BE2C (cell line): ENCODE measurements around the gene GPALPP1.

Experiments
- DNase-seq: peaks from one replicate; pipeline ENCODE4 v3.0.0-alpha.2; 2020
- H3K27me3 ChIP-seq: fragments of 250-450 bp; sonication (Bioruptor Pico); 2 replicates; pipeline ENCODE4 v1.5.1; 2020; ENCODE audit warnings: mild to moderate bottlenecking
- H3K36me3 ChIP-seq: fragments of 250-450 bp; sonication (Bioruptor Pico); 2 replicates; pipeline ENCODE4 v1.5.1; 2020; ENCODE audit warnings: mild to moderate bottlenecking
- H3K4me1 ChIP-seq: fragments of 250-450 bp; sonication (Bioruptor Pico); 2 replicates; pipeline ENCODE4 v1.5.1; 2020
- H3K4me3 ChIP-seq: 2 replicates; pipeline ENCODE4 v1.5.1; 2011; ENCODE audit warnings: low read depth, low read length
- H3K9me3 ChIP-seq: fragments of 250-450 bp; sonication (Bioruptor Pico); 2 replicates; pipeline ENCODE4 v1.5.1; 2020
- TF ChIP-seq, protein P1 (sequence below): IDR thresholded peaks from 2 replicates; pipeline ENCODE4 v1.5.1; 2012; ENCODE audit warnings: mild to moderate bottlenecking, low read depth, low read length

Gene GPALPP1

DNA sequence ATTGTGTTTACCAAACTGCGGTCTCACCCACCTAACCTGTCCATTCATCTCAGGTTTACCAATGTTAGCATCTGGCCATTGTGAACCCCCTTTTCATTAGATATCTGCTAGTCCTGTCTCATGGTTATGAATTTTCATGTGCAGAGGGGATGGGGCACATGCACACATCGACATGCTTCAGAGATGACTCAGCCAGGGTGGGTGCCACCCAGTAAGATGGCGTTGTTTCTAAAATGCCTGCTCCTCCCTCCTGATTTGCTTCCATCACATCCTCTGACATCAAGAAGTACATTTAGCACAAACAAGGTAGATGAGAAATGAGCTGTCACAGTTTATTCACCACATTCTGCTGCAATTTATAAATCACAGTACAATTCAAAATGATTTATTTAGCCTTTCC is 51.3 kb downstream of the GPALPP1 start:
- TF ChIP-seq, protein P1, sequence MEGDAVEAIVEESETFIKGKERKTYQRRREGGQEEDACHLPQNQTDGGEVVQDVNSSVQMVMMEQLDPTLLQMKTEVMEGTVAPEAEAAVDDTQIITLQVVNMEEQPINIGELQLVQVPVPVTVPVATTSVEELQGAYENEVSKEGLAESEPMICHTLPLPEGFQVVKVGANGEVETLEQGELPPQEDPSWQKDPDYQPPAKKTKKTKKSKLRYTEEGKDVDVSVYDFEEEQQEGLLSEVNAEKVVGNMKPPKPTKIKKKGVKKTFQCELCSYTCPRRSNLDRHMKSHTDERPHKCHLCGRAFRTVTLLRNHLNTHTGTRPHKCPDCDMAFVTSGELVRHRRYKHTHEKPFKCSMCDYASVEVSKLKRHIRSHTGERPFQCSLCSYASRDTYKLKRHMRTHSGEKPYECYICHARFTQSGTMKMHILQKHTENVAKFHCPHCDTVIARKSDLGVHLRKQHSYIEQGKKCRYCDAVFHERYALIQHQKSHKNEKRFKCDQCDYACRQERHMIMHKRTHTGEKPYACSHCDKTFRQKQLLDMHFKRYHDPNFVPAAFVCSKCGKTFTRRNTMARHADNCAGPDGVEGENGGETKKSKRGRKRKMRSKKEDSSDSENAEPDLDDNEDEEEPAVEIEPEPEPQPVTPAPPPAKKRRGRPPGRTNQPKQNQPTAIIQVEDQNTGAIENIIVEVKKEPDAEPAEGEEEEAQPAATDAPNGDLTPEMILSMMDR, result no peak
- Histone ChIP-seq H3K9me3 (no peaks in the 10 kb centered on the region), H3K4me1 (no peaks in the 10 kb centered on the region), H3K4me3 (no peak overlapping the region), H3K36me3 (no peaks in the 10 kb centered on the region), H3K27me3 (no peaks in the 10 kb centered on the region)
- no peak for DNase-seq

DNA sequence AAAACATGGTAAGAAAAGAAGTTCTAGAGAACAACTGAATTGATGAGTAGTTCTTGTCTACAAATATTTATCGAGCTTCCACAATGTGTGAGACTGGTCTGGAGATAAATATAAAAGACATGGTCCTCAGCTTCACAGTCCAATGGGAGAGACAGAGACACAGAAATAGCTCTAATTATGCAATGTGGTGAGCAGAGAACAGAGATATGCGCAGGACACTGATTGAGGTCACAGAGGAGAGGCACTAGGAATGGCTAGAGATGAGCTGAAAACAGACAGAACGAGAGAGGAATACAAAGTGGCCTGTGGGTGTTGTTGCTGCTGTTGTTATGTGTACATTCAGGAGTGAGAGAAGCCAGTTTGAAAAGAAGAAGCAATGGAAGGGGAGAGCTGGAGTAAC is 53.2 kb downstream of the GPALPP1 start:
- no peak for DNase-seq
- TF ChIP-seq, protein P1, result no peak

DNA sequence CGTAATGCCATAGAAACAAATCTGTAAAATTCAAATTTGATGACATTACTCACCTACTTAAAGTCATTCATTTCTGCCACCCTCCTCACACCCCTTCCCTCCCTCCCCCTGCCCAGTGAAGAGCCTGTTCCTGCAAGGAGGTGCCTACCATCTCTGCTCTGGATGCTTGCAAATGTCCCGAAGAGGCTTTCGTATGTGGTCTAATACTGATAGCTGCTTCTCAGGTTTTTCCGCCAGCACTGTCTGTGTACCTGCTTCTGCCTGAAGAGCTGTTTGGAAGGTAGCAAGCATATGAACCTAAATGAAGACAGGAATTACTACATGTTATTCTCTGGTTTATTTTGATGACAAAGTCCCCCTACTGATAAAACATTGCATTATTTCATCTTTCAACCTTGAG is 57.1 kb downstream of the GPALPP1 start:
- TF ChIP-seq, protein P1, result no peak

More for the DNA sequence above, 53.2 kb downstream of the GPALPP1 start:
- H3K27me3 ChIP-seq, result no peaks in the 10 kb centered on the region
- H3K4me3 ChIP-seq, result no peak overlapping the region
- H3K4me1 ChIP-seq, result no peaks in the 10 kb centered on the region
- H3K9me3 ChIP-seq, result no peaks in the 10 kb centered on the region
- H3K36me3 ChIP-seq, result no peaks in the 10 kb centered on the region

DNA sequence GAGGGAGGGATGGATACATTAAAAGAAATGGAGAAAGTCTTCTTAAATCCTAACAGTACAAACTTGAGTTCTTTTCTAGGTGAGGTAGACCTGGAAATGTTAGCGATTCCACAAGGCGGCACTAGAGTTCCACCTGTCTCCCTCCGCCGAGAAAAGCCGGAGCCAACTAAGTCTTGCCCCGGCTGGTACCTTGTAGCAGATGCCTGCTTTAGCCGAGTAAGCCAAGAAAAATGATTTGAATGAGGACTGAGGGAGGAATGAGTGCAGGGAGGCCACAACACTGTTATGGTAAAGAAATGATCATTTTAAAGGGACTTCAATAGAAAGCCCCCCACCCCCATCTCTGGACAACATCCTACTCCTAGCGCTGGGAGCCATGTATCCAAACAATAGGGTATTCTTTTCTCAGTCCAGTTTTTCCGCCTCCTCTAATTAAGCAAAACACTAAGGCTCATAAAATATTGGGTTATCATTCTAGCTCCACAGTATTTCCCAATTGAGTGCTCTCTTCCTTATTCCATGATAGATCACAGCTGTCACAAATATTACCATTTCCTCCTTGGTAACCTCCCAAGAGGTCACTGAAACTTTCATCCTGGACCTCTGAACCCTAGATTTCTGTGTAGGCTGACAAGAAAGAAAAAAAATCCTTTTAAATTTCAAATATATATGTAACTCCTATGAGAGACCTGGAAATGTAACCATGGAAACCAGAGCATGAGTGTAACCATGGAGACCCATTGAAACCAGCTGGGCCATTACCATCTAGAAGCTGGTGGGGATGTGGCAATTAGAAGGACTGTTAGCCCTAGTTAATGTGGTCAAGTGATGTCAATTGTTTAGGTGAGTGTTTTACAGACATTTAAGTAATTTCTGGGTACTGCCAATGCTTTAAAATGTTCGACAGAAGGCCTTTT is 58.3 kb downstream of the GPALPP1 start:
- no peaks in the 10 kb centered on the region for H3K27me3 ChIP-seq
- no peaks in the 10 kb centered on the region for H3K4me1 ChIP-seq
- H3K9me3 ChIP-seq, result no peaks in the 10 kb centered on the region
- H3K36me3 ChIP-seq, result no peaks in the 10 kb centered on the region
- peak overlapping the region; percentile 68 for H3K4me3 ChIP-seq
- peak; percentile 80 for DNase-seq
- TF ChIP-seq, protein P1, result peak; percentile 94

More for the DNA sequence above, 57.1 kb downstream of the GPALPP1 start:
- no peak for DNase-seq
- no peaks in the 10 kb centered on the region for H3K9me3 ChIP-seq
- H3K4me3 ChIP-seq, result peak overlapping the region; percentile 68
- no peaks in the 10 kb centered on the region for H3K4me1 ChIP-seq
- no peaks in the 10 kb centered on the region for H3K27me3 ChIP-seq
- H3K36me3 ChIP-seq, result no peaks in the 10 kb centered on the region

DNA sequence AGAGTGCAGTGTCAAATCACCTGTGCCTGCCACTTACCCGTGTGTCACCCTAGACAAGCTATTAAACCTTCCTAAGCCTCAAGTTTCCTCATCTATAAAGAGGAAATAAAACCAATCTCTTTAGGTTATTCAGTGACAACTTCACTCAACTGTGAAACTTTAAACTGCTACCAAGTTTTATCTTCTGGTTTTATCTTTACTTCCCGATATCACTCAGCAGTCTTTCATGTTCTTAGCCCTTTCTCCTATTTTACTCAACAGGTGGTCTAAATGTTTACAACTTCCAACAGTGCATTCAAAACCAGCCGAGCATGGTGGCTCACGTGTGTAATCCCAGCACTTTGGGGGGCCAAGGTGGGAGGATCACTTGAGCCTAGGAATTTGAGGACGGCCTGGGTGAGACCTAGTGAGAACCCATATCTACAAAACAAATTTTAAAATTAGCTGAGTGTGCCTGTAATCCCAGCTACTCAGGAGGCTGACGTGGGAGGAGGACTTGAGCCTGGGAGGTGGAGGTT is 59.6 kb downstream of the GPALPP1 start:
- Histone ChIP-seq H3K36me3 (no peaks in the 10 kb centered on the region), H3K4me1 (no peaks in the 10 kb centered on the region), H3K27me3 (no peaks in the 10 kb centered on the region), H3K9me3 (no peaks in the 10 kb centered on the region), H3K4me3 (no peak overlapping the region)
- TF ChIP-seq, protein P1, result no peak
- no peak for DNase-seq

DNA sequence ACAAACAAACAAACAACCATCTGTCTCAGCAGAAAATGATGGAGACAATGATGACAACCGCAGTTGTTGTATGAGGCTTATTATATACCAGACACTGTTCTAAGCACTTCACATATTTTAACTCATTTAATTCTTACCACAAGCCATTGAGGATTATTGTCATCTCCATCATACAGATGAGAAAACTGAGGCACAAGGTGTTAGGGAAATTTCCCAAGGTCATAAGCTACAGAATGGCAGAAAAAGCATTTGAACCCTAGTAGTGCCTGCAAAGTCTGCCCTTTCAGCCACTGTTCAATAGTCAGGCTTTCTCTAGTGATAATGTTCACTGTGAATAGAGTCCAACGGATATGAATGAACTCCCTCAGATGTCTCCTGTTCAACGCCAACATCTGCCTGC is 60.1 kb downstream of the GPALPP1 start:
- DNase-seq, result no peak
- no peak overlapping the region for H3K4me3 ChIP-seq
- H3K4me1 ChIP-seq, result no peaks in the 10 kb centered on the region
- TF ChIP-seq, protein P1, result no peak
- no peaks in the 10 kb centered on the region for H3K9me3 ChIP-seq
- H3K27me3 ChIP-seq, result no peaks in the 10 kb centered on the region
- no peaks in the 10 kb centered on the region for H3K36me3 ChIP-seq
